HCT116 (cell line): ENCODE measurements around the gene PRSS36. TPM values are rescaled to one million over a fixed set of nuclear protein-coding genes. Genes with fewer than 3 reads are reported as not detected.

Source experiments
- ATAC-seq: fragments of 200-7000 bp; cut with Tn5 transposase; 2 replicates; pipeline ENCODE4 v1.9.1; 2020; ENCODE audit warnings: mild to moderate bottlenecking, moderate library complexity
- BruUV-seq: library from RNA; stranded (reverse); fragments of 400-500 nt; replicated peaks from 2 replicates; lab custom pipeline; 2021; lab: Mats Ljungman, UMichigan
- CTCF ChIA-PET: fragments of 300-600 bp; sonication (Branson Sonifier 250); formaldehyde crosslinking; loops from one replicate; lab custom pipeline; 2021; ENCODE audit warnings: antibody characterized with exemption; lab: Charles Lee
- POLR2A ChIA-PET: fragments of 300-600, 350-600 bp; sonication (Branson Sonifier 250); formaldehyde crosslinking; loops from one replicate; lab custom pipeline; 2021; ENCODE audit warnings: antibody characterized with exemption; lab: Charles Lee
- RAD21 ChIA-PET, 2 experiments: fragments of 300-600 bp; sonication (Branson Sonifier 250); formaldehyde crosslinking; loops; one replicate each; lab custom pipeline; 2023; ENCODE audit warnings: low total read pairs in 2 of 2; ENCODE audit not compliant: uncharacterized antibody in 2 of 2, unreplicated experiment in 2 of 2, low non-redundant PET in 1 of 2; lab: Charles Lee
- DNase-seq: peaks from one replicate; pipeline ENCODE4 v3.0.0-alpha.2; 2010; ENCODE audit warnings: low read depth, low spot score
- H2AFZ ChIP-seq: fragments of 200-600 bp; shearing (Covaris generic), sonication (generic); 2 replicates; pipeline ENCODE4 v1.6.1; 2017; ENCODE audit warnings: low read depth, mixed run types, mixed read lengths, antibody characterized with exemption, low read length; ENCODE audit not compliant: poor library complexity, severe bottlenecking
- H3K27ac ChIP-seq: 2 replicates; pipeline ENCODE4 v1.5.1; 2012; ENCODE audit warnings: low read depth, low read length
- H3K27me3 ChIP-seq: fragments of 200-600 bp; sonication (generic); 2 replicates; pipeline ENCODE4 v1.6.1; 2016; ENCODE audit warnings: mixed run types, low read length, mixed read lengths; ENCODE audit not compliant: insufficient read depth
- H3K36me3 ChIP-seq, 2 experiments: fragments of 200-500 bp in 1 of 2; fragments of 200-600 bp in 1 of 2; sonication (Bioruptor generic) in 1 of 2; sonication (generic) in 1 of 2; 2 replicates each; pipeline versions ENCODE4 v1.5.1 to v1.6.1; 2014 to 2016; ENCODE audit warnings: low read length in 2 of 2, inconsistent platforms in 1 of 2, mixed read lengths in 1 of 2, mixed run types in 1 of 2; ENCODE audit not compliant: insufficient read depth in 2 of 2, control insufficient read depth in 1 of 2
- H3K4me1 ChIP-seq, 2 experiments: fragments of 200-600 bp in 1 of 2; sonication (generic) in 1 of 2; 2 replicates each; pipeline versions ENCODE4 v1.5.1 to v1.6.1; 2012 to 2017; ENCODE audit warnings: low read length in 2 of 2, inconsistent platforms in 1 of 2, mild to moderate bottlenecking in 1 of 2, mixed read lengths in 1 of 2, mixed run types in 1 of 2, moderate library complexity in 1 of 2; ENCODE audit not compliant: insufficient read depth in 2 of 2, control insufficient read depth in 1 of 2
- H3K4me2 ChIP-seq: fragments of 200-600 bp; sonication (generic); 2 replicates; pipeline ENCODE4 v1.6.1; 2017; ENCODE audit warnings: mixed run types, low read length, mixed read lengths
- H3K4me3 ChIP-seq, 2 experiments: fragments of 200-600 bp in 1 of 2; sonication (generic) in 1 of 2; replicated peaks in 1 of 2; 2 replicates each; pipeline ENCODE4 v1.5.1; 2011 to 2016; ENCODE audit warnings: low read length in 2 of 2, control low read depth in 1 of 2, low read depth in 1 of 2, mild to moderate bottlenecking in 1 of 2, mixed read lengths in 1 of 2, mixed run types in 1 of 2
- H3K79me2 ChIP-seq: fragments of 200-600 bp; sonication (generic); 2 replicates; pipeline ENCODE4 v1.6.1; 2017; ENCODE audit warnings: mild to moderate bottlenecking, mixed run types, low read length, moderate library complexity, mixed read lengths; ENCODE audit not compliant: insufficient read depth
- H3K9ac ChIP-seq: fragments of 200-600 bp; sonication (generic); 2 replicates; pipeline ENCODE4 v1.6.1; 2016; ENCODE audit warnings: low read length, mixed read lengths
- H3K9me2 ChIP-seq: fragments of 200-600 bp; sonication (generic), shearing (Covaris generic); 2 replicates; pipeline ENCODE4 v1.6.1; 2017; ENCODE audit warnings: mixed run types, mild to moderate bottlenecking, moderate library complexity; ENCODE audit not compliant: insufficient read depth
- H3K9me3 ChIP-seq, 2 experiments: fragments of 200-500 bp in 1 of 2; fragments of 200-600 bp in 1 of 2; sonication (Bioruptor generic) in 1 of 2; sonication (generic) in 1 of 2; 2 replicates each; pipeline ENCODE4 v1.6.1; 2014 to 2017; ENCODE audit warnings: low read length in 2 of 2, mixed read lengths in 2 of 2, inconsistent platforms in 1 of 2, low read depth in 1 of 2, mild to moderate bottlenecking in 1 of 2, mixed run types in 1 of 2, moderate library complexity in 1 of 2; ENCODE audit not compliant: control insufficient read depth in 1 of 2, insufficient read depth in 1 of 2
- H4K20me1 ChIP-seq: fragments of 200-600 bp; sonication (generic), shearing (Covaris generic); 2 replicates; pipeline ENCODE4 v1.6.1; 2017; ENCODE audit warnings: mixed run types, mild to moderate bottlenecking, moderate library complexity; ENCODE audit not compliant: insufficient read depth
- CBX3 ChIP-seq: IDR thresholded peaks from 2 replicates; pipeline ENCODE4 v1.6.1; 2012; ENCODE audit warnings: low read depth
- EGR1 ChIP-seq: IDR thresholded peaks from 2 replicates; pipeline ENCODE4 v1.6.1; 2012; ENCODE audit warnings: low read depth
- POLR2A ChIP-seq: IDR thresholded peaks from 2 replicates; pipeline ENCODE4 v1.7.0; 2011; ENCODE audit warnings: borderline replicate concordance; ENCODE audit not compliant: insufficient read depth, insufficient read length; ENCODE audit errors: extremely low read depth
- SIN3A ChIP-seq: IDR thresholded peaks from 2 replicates; pipeline ENCODE4 v1.6.1; 2012; ENCODE audit warnings: low read depth
- SRF ChIP-seq: IDR thresholded peaks from 2 replicates; pipeline ENCODE4 v1.6.1; 2012; ENCODE audit warnings: low read depth
- ZFX ChIP-seq: fragments of 450-650 bp; IDR thresholded peaks from 2 replicates; pipeline ENCODE4 v1.6.1; 2017
- ZNF274 ChIP-seq: fragments of 200-500 bp; sonication (Bioruptor generic); IDR thresholded peaks from 2 replicates; pipeline ENCODE4 v1.6.1; 2014; ENCODE audit warnings: mild to moderate bottlenecking, low read depth, low read length, inconsistent platforms
- intact Hi-C: fragments of 100-400 bp; cut with micrococcal nuclease; formaldehyde crosslinking; loops from 2 replicates; pipeline ENCODE4 v1.10.0; 2022
- total RNA-seq: library from RNA; stranded (reverse); gene quantifications from one replicate; pipeline ENCODE4 v1.2.1, GENCODE V29; 2021; ENCODE audit not compliant: unreplicated experiment
- TF ChIP-seq, protein P1 (sequence below): IDR thresholded peaks from 2 replicates; pipeline ENCODE4 v1.6.1; 2012; ENCODE audit warnings: low read depth

Gene PRSS36
- total RNA-seq, 1 experiment from 2014 or later: not detected

DNA sequence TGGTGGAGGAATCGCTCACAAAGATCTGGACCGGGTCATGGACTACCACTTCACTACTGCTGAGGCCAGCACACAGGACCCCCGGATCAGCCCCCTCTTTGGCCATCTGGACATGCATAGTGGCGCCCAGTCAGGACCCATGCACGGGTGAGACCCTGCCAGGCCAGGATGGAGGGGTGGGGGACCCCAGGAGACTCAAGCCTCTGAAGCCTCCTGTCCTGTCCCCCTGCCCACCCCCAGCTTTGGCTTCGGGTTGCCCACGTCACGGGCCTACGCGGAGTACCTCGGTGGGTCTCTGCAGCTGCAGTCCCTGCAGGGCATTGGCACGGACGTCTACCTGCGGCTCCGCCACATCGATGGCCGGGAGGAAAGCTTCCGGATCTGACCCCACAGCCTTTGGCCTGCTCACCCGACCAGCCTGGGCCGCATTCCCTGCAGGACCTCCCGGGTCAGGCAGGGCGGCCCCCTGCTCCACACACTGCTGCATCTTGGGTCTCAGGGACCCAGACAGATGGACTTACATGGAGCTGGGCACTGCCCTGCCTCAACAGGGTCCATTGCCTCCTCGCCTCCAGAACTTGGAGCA lies 37.9 kb downstream of the PRSS36 start:
- ATAC-seq: no peak
- Histone ChIP-seq H3K4me1 (peaks cover 7 to 43% of the 10 kb centered on the region in 2 experiments; a peak in 3 of 4 replicates), H2AFZ (no peak overlapping the region), H3K79me2 (peaks cover 29% of the 10 kb centered on the region), H3K9me2 (no peaks in the 10 kb centered on the region), H3K4me2 (no peak overlapping the region), H3K27me3 (no peaks in the 10 kb centered on the region), H3K36me3 (peaks cover 14 to 39% of the 10 kb centered on the region in 2 experiments), H3K9ac (no peak overlapping the region), H4K20me1 (no peaks in the 10 kb centered on the region), H3K4me3 (no peak overlapping the region), H3K9me3 (no peaks in the 10 kb centered on the region), H3K27ac (no peak overlapping the region)
- RAD21 ChIA-PET: no interaction called here
- no peak for TF ChIP-seq SRF
- no peak for TF ChIP-seq SIN3A
- TF ChIP-seq ZFX: no peak
- no peak for TF ChIP-seq CBX3
- no peak for TF ChIP-seq POLR2A
- TF ChIP-seq ZNF274: no peak
- TF ChIP-seq, protein P1, sequence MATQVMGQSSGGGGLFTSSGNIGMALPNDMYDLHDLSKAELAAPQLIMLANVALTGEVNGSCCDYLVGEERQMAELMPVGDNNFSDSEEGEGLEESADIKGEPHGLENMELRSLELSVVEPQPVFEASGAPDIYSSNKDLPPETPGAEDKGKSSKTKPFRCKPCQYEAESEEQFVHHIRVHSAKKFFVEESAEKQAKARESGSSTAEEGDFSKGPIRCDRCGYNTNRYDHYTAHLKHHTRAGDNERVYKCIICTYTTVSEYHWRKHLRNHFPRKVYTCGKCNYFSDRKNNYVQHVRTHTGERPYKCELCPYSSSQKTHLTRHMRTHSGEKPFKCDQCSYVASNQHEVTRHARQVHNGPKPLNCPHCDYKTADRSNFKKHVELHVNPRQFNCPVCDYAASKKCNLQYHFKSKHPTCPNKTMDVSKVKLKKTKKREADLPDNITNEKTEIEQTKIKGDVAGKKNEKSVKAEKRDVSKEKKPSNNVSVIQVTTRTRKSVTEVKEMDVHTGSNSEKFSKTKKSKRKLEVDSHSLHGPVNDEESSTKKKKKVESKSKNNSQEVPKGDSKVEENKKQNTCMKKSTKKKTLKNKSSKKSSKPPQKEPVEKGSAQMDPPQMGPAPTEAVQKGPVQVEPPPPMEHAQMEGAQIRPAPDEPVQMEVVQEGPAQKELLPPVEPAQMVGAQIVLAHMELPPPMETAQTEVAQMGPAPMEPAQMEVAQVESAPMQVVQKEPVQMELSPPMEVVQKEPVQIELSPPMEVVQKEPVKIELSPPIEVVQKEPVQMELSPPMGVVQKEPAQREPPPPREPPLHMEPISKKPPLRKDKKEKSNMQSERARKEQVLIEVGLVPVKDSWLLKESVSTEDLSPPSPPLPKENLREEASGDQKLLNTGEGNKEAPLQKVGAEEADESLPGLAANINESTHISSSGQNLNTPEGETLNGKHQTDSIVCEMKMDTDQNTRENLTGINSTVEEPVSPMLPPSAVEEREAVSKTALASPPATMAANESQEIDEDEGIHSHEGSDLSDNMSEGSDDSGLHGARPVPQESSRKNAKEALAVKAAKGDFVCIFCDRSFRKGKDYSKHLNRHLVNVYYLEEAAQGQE: no peak
- no peak for TF ChIP-seq EGR1
- POLR2A ChIA-PET: no interaction called here
- CTCF ChIA-PET: interaction anchor here (1.0 kb wide), 1 partner anchor 158 kb away, joined by 3 read pairs; no protein-coding TSS in a partner anchor
- DNase-seq: no peak
- intact Hi-C loops: no loop called here
- no TSS peak for BruUV-seq
